ENCODE results near the gene MLST8.
A peak's percentile ranks its signal among the peaks of the same experiment; 100 is the strongest.

Gene MLST8

GRCh38 chr16:2212362-2213324 lies 7.4 kb downstream of the MLST8 start:
- ChIA-PET POLR2A (no interaction called here), CTCF (interaction anchor here (1.0 to 1.4 kb wide), 3 partner anchors 17 to 58 kb away, joined by 3 to 4 read pairs (median 4); partner anchors contain the start of genes ECI1 and TRAF7)
- no peak for TF ChIP-seq CTCF (IDR thresholded peaks at IDR 0.05; ENCODE audit: control extremely low read depth, extremely low read depth, low read depth, missing control alignments)
- DNase-seq (ENCODE audit: extremely low spot score) = no peak

- DNase-seq (ENCODE audit: extremely low spot score) = no peak
- ChIA-PET CTCF (interaction anchor here (1.0 kb wide), 1 partner anchor 8 kb away, joined by 3 read pairs; no protein-coding TSS in a partner anchor), POLR2A (interaction anchor here (1.0 to 1.4 kb wide), 3 partner anchors 11 to 131 kb away, joined by 3 to 7 read pairs (median 6); partner anchors contain the start of gene TRAF7)
- TF ChIP-seq CTCF (IDR thresholded peaks at IDR 0.05; ENCODE audit: control extremely low read depth, extremely low read depth, low read depth, missing control alignments) = no peak
Measured at GRCh38 chr16:2213817-2214718, 8.8 kb downstream of the MLST8 start.

- CTCF ChIA-PET = interaction anchor here (0.6 to 1.0 kb wide), 2 partner anchors 9 to 82 kb away, joined by 3 read pairs; no protein-coding TSS in a partner anchor
- no peak for TF ChIP-seq CTCF (IDR thresholded peaks at IDR 0.05; ENCODE audit: control extremely low read depth, extremely low read depth, low read depth, missing control alignments)
- POLR2A ChIA-PET = interaction anchor here (0.6 to 1.4 kb wide), 4 partner anchors 9 to 132 kb away, joined by 3 to 7 read pairs (median 4); partner anchors contain the start of genes MLST8 and TRAF7
- DNase-seq (ENCODE audit: extremely low spot score) = no peak
Measured at GRCh38 chr16:2214719-2214968, 9.4 kb downstream of the MLST8 start, which contains the start of gene PGP. TSS of gene PGP (minus strand) at chr16:2214840. CDS start at chr16:2214777, 63 bp downstream.

- POLR2A ChIA-PET = no interaction called here
- TF ChIP-seq CTCF (IDR thresholded peaks at IDR 0.05; ENCODE audit: control extremely low read depth, extremely low read depth, low read depth, missing control alignments) = no peak
- CTCF ChIA-PET = no interaction called here
- no peak for DNase-seq (ENCODE audit: extremely low spot score)
Measured at GRCh38 chr16:2216330-2216729, 11.1 kb downstream of the MLST8 start.

GRCh38 chr16:2223221-2223941 lies 18.1 kb downstream of the MLST8 start, which contains the start of gene E4F1:
TSS of gene E4F1 (plus strand) at chr16:2223591. CDS start at chr16:2223614, 23 bp downstream.
- POLR2A ChIA-PET = interaction anchor here (0.6 kb wide), 1 partner anchor 42 kb away, joined by 5 read pairs; no protein-coding TSS in a partner anchor
- TF ChIP-seq CTCF (IDR thresholded peaks at IDR 0.05; ENCODE audit: control extremely low read depth, extremely low read depth, low read depth, missing control alignments) = no peak
- CTCF ChIA-PET = interaction anchor here (0.9 kb wide), 1 partner anchor 17 kb away, joined by 4 read pairs; no protein-coding TSS in a partner anchor
- peak; percentile 100 for DNase-seq (ENCODE audit: extremely low spot score)
